ENCODE results near the gene UBE2O.

UBE2O gene

GRCh38 chr17:76427501-76428231 is 25.3 kb downstream of the UBE2O start:
- peaks cover 0 to 3% of the 10 kb centered on the region in 2 experiments; a peak in 1 of 3 replicates for H3K36me3 ChIP-seq (ENCODE audit: control insufficient read depth in 2 of 2, insufficient read depth in 1 of 2, low read length in 2 of 2)
- TF ChIP-seq ZNF121 (tag by site-specific recombination; IDR thresholded peaks at IDR 0.05) (no peak), ZNF433 (tag by site-specific recombination; IDR thresholded peaks at IDR 0.05; ENCODE audit: low read depth) (no peak), ZNF600 (tag by site-specific recombination; IDR thresholded peaks at IDR 0.05) (no peak), ZBTB49 (tag by site-specific recombination; IDR thresholded peaks at IDR 0.05; ENCODE audit: low read depth) (no peak), ZNF658 (tag by site-specific recombination; IDR thresholded peaks at IDR 0.05) (no peak), ZFP69B (tag by site-specific recombination; IDR thresholded peaks at IDR 0.05) (no peak), ZNF169 (tag by site-specific recombination; IDR thresholded peaks at IDR 0.05) (no peak), ZNF10 (tag by site-specific recombination; IDR thresholded peaks at IDR 0.05) (no peak), ZNF610 (tag by site-specific recombination; IDR thresholded peaks at IDR 0.05; ENCODE audit: borderline replicate concordance) (no peak), ZNF555 (tag by site-specific recombination; conservative IDR thresholded peaks at IDR 0.05) (no peak), SP3 (tag by site-specific recombination; IDR thresholded peaks at IDR 0.05) (no peak), SCRT1 (tag by site-specific recombination; IDR thresholded peaks at IDR 0.05; ENCODE audit: borderline replicate concordance) (no peak), ZNF639 (tag by site-specific recombination; IDR thresholded peaks at IDR 0.05) (no peak), ZNF146 (tag by site-specific recombination; IDR thresholded peaks at IDR 0.05) (no peak), ZFHX2 (tag by site-specific recombination; conservative IDR thresholded peaks at IDR 0.05) (no peak)
- no peaks in the 10 kb centered on the region for H3K9me3 ChIP-seq (ENCODE audit: control insufficient read depth, insufficient read depth, low read depth, low read length)
- H3K4me3 ChIP-seq (ENCODE audit: low read depth, low read length), result no peak overlapping the region
- no peak overlapping the region for H3K27ac ChIP-seq (ENCODE audit: extremely low read depth, low read depth, low read length)
- H3K4me1 ChIP-seq (ENCODE audit: control insufficient read depth, insufficient read depth, low read length), result no peaks in the 10 kb centered on the region
- CTCF ChIA-PET, result interaction anchor here (0.5 to 1.1 kb wide), 6 partner anchors 10 to 95 kb away, joined by 3 to 4 read pairs (median 3); no protein-coding TSS in a partner anchor
- POLR2A ChIA-PET, result no interaction called here

- Histone ChIP-seq H3K36me3 (ENCODE audit: control insufficient read depth in 2 of 2, insufficient read depth in 1 of 2, low read length in 2 of 2) (peaks cover 0 to 11% of the 10 kb centered on the region in 2 experiments; a peak in 1 of 3 replicates), H3K27ac (ENCODE audit: extremely low read depth, low read depth, low read length) (no peak overlapping the region), H3K4me1 (ENCODE audit: control insufficient read depth, insufficient read depth, low read length) (no peaks in the 10 kb centered on the region), H3K4me3 (ENCODE audit: low read depth, low read length) (no peak overlapping the region), H3K9me3 (ENCODE audit: control insufficient read depth, insufficient read depth, low read depth, low read length) (no peaks in the 10 kb centered on the region)
- CTCF ChIA-PET, result interaction anchor here (0.5 to 1.1 kb wide), 6 partner anchors 12 to 96 kb away, joined by 3 to 4 read pairs (median 4); partner anchors contain the start of gene AANAT
- POLR2A ChIA-PET, result no interaction called here
- TF ChIP-seq ZNF354C (tag by site-specific recombination; IDR thresholded peaks at IDR 0.05; ENCODE audit: borderline replicate concordance, low read depth), result no peak
- no peak for TF ChIP-seq ZNF335 (tag by site-specific recombination; conservative IDR thresholded peaks at IDR 0.05)
- TF ChIP-seq GLI4 (tag by site-specific recombination; IDR thresholded peaks at IDR 0.05), result no peak
- TF ChIP-seq ZNF658 (tag by site-specific recombination; IDR thresholded peaks at IDR 0.05), result no peak
- no peak for TF ChIP-seq ZNF830 (tag by site-specific recombination; IDR thresholded peaks at IDR 0.05; ENCODE audit: low read depth)
- no peak for TF ChIP-seq ZNF311 (tag by site-specific recombination; IDR thresholded peaks at IDR 0.05; ENCODE audit: borderline replicate concordance)
- no peak for TF ChIP-seq ZNF175 (tag by site-specific recombination; IDR thresholded peaks at IDR 0.05)
- TF ChIP-seq ZBTB17 (tag by site-specific recombination; IDR thresholded peaks at IDR 0.05), result no peak
- no peak for TF ChIP-seq BCL11B (tag by site-specific recombination; IDR thresholded peaks at IDR 0.05; ENCODE audit: low read depth)
- TF ChIP-seq SALL2 (tag by site-specific recombination; IDR thresholded peaks at IDR 0.05; ENCODE audit: borderline replicate concordance), result no peak
- no peak for TF ChIP-seq ZNF114 (tag by site-specific recombination; IDR thresholded peaks at IDR 0.05)
- no peak for TF ChIP-seq MZF1 (tag by site-specific recombination; IDR thresholded peaks at IDR 0.05; ENCODE audit: borderline replicate concordance)
- TF ChIP-seq ZNF777 (tag by site-specific recombination; IDR thresholded peaks at IDR 0.05; ENCODE audit: borderline replicate concordance), result no peak
- TF ChIP-seq ZBTB10 (tag by site-specific recombination; IDR thresholded peaks at IDR 0.05), result no peak
- no peak for TF ChIP-seq ZFHX2 (tag by site-specific recombination; conservative IDR thresholded peaks at IDR 0.05)
- no peak for TF ChIP-seq ZBTB48 (tag by site-specific recombination; IDR thresholded peaks at IDR 0.05)
- TF ChIP-seq ZNF501 (tag by site-specific recombination; IDR thresholded peaks at IDR 0.05), result no peak
Observed at GRCh38 chr17:76426853-76427252, 26.1 kb downstream of the UBE2O start.
